Muscle of leg (tissue), 11 donors: Measurements from ENCODE around the gene KMT2D. TPM values are rescaled to one million over a fixed set of nuclear protein-coding genes. Genes with fewer than 3 reads are reported as not detected.

Source experiments
- DNase-seq: peaks from one replicate; pipeline ENCODE4 v3.0.0; 2013
- H3K27ac ChIP-seq: one replicate; pipeline ENCODE4 v1.5.1; 2013; ENCODE audit warnings: mild to moderate bottlenecking, low read length, control low read depth
- H3K27me3 ChIP-seq: one replicate; pipeline ENCODE4 v1.6.1; 2013; ENCODE audit warnings: low read length; ENCODE audit not compliant: control insufficient read depth, insufficient read depth
- H3K36me3 ChIP-seq: one replicate; pipeline ENCODE4 v1.6.1; 2013; ENCODE audit warnings: low read length; ENCODE audit not compliant: control insufficient read depth, insufficient read depth
- H3K4me1 ChIP-seq: one replicate; pipeline ENCODE4 v1.6.1; 2013; ENCODE audit warnings: low read length; ENCODE audit not compliant: control insufficient read depth, insufficient read depth
- H3K4me3 ChIP-seq: one replicate; pipeline ENCODE4 v1.5.1; 2013; ENCODE audit warnings: low read length, control low read depth
- H3K9me3 ChIP-seq: replicated peaks from 2 replicates; pipeline ENCODE4 v1.6.1; 2013; ENCODE audit warnings: low read depth, low read length; ENCODE audit not compliant: control insufficient read depth
- WGBS: methylation state at CpG from one replicate; pipeline ENCODE4 v1.1.5; 2013; ENCODE audit warnings: missing lambda C conversion rate; ENCODE audit not compliant: insufficient coverage; 5-methylcytosine and 5-hydroxymethylcytosine counted together
- polyA plus RNA-seq, 8 donors: library from polyadenylated mRNA; unstranded; fragments of 120-200 nt; gene quantifications; one replicate each; pipeline versions ENCODE4 v1.2.1 to v1.2.3, GENCODE V29; 2013; ENCODE audit warnings: inconsistent platforms in 1 of 8, low replicate concordance in 1 of 8; ENCODE audit not compliant: insufficient read length in 8 of 8, insufficient read depth in 1 of 8
- total RNA-seq: library from RNA; stranded (reverse); fragments of 120-200 nt; gene quantifications from one replicate; pipeline ENCODE4 v1.2.4, GENCODE V29; 2013

Gene KMT2D
- total and polyA plus RNA-seq, 9 donors, result 25.6 to 58.0 (median 44.2) TPM

DNA sequence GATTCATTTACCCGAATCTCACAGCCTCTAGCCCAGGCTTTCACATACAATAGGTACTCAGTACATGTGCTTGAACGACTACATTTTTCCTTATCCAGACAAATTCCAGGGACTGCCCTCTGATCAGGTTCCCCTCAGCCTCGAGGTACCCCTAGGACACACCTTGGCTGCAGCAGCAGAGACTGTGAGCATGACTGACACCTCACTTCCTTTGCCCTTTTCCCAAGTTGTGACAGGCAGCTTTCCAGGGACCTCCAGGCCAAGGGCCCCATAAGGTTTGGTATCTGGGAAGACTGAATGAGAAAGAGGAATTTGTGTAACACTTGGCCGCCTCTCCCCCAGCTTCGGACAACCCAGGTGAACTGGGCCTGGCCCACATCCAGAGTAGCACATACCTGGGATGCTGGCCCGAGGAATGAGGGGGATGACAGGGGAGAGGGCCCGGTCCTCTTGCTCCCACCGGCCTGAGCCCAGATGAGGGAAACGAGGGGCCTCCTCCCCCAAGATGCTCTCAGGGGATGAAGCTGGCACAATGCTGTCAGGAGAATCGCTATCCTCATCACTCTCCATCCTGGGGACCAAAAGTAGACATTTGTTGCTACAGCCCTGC lies 31.8 kb downstream of the KMT2D start:
- H3K27ac ChIP-seq, result no peak overlapping the region

DNA sequence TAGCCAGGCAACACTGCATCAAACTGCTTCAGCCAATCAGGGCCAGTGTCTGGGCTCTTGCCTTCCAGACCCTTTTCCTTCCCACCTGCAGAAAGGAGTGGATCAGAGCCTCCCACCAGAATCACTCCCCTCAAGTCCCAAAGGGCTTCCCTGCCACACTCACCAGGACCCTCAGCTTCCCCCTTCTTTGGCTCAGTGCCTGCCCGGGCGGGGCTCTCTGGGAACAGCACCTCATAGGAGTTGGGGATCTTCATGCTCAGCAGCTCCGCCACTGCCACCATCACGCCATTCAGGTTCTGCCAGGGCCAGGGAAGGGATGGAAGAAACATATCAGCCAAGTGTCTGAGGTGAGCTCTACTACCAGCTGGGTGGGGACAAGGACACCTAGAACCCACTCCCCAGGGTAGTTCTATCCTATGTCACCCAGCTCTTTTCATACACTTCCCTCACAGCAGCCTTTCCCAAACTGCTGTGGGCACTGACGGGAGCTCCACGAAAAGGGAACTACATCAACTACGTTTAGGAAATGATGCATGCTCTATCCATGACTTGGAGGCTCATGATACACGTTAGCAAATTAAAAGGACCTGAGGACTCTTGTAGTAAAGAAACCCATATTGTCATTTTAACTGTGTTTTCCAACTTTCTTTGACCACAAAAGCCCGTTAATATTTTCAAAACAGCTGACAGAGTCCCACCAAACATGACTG lies 32.6 kb downstream of the KMT2D start:
- Histone ChIP-seq H3K4me1 (peaks cover 17% of the 10 kb centered on the region), H3K27ac (no peak overlapping the region), H3K27me3 (no peaks in the 10 kb centered on the region), H3K9me3 (no peaks in the 10 kb centered on the region), H3K36me3 (peaks cover 93% of the 10 kb centered on the region), H3K4me3 (no peak overlapping the region)
- 96% methylated on average over 7 of the region's 9 CpGs for WGBS
- no peak for DNase-seq

More for the DNA sequence above, 31.8 kb downstream of the KMT2D start:
- peaks cover 25% of the 10 kb centered on the region for H3K4me1 ChIP-seq
- H3K9me3 ChIP-seq, result no peaks in the 10 kb centered on the region
- H3K4me3 ChIP-seq, result no peak overlapping the region
- no peak for DNase-seq
- H3K36me3 ChIP-seq, result peaks cover 93% of the 10 kb centered on the region
- no peaks in the 10 kb centered on the region for H3K27me3 ChIP-seq
- 83% methylated on average over 4 of the region's 10 CpGs for WGBS

DNA sequence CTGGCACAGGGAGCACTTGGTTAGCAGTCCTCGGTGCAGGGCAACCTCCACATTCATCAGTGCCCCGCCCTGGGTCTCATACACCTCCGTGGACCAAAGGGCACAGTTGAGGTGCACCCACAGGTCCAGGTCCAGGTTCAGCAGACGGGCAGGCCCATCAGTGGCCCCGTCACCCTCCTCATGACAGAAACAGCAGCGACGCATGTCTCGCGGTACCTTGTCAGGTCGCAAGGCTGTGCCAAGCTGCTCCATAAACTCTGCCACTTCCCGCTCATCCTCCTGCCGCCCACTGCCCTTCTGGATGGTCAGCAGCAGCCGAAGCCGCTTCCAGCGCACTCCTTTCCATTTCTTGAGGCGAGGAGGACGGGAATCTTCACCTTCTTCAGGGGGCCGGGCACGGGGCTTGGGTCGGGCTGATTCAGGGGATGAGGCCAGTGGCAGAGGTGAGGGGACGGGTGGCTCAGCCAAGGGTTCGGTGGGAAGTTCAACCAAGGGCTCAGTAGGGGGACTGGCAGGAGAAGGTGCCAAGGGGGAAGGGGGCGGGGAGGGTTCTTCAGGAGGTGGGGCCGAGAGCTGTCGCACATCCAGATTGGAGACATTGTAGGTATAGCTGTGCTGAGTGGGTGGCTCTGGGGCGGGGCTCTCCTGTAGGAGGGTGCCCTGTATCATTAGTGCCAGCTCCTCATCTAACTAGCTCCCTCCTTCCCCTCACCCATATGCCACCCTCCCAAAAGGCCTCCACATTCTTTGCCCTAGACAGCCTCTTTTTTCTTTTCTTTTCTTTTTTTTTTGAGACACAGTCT lies 33.7 kb downstream of the KMT2D start:
- peaks cover 93% of the 10 kb centered on the region for H3K36me3 ChIP-seq
- peaks cover 6% of the 10 kb centered on the region for H3K4me1 ChIP-seq
- H3K4me3 ChIP-seq, result no peak overlapping the region
- H3K27ac ChIP-seq, result no peak overlapping the region
- no peaks in the 10 kb centered on the region for H3K27me3 ChIP-seq
- no peak for DNase-seq
- H3K9me3 ChIP-seq, result no peaks in the 10 kb centered on the region
- 94% methylated on average over 22 of the region's 26 CpGs for WGBS

- no peak for DNase-seq
- H3K4me3 ChIP-seq, result no peak overlapping the region
- no peaks in the 10 kb centered on the region for H3K27me3 ChIP-seq
- H3K9me3 ChIP-seq, result no peaks in the 10 kb centered on the region
- H3K36me3 ChIP-seq, result peaks cover 93% of the 10 kb centered on the region
- H3K4me1 ChIP-seq, result no peaks in the 10 kb centered on the region
- no peak overlapping the region for H3K27ac ChIP-seq
- 94% methylated on average over 21 of the region's 21 CpGs for WGBS
Measured at GRCh38 chr12:49026101-49026500, 34.5 kb downstream of the KMT2D start.

DNA sequence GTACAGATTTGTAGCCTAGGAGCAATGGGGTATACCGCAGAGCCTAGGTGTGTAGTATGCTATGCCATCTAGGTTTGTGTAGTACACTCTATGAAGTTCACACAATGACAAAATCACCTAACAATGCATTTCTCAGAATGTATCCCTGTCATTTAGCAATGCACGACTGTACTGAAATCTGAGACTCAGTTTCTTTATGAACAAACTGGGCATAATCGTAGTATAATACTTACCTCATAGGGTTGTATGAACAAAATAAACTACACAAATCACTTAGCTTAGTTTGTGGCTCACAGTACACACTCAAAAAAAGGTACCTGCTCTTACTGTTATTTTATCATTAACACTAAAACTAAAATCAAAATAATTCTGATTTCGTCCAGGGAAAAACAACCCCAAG lies 35.1 kb downstream of the KMT2D start:
- Histone ChIP-seq H3K27ac (no peak overlapping the region), H3K27me3 (no peaks in the 10 kb centered on the region), H3K9me3 (no peaks in the 10 kb centered on the region), H3K4me1 (no peaks in the 10 kb centered on the region), H3K36me3 (peaks cover 93% of the 10 kb centered on the region), H3K4me3 (no peak overlapping the region)
- WGBS, result no CpG with 5 or more reads among the region's 4 CpGs
- DNase-seq, result no peak

GRCh38 chr12:49024543-49024942 lies 36.1 kb downstream of the KMT2D start:
- no peak overlapping the region for H3K4me3 ChIP-seq
- peaks cover 4% of the 10 kb centered on the region for H3K4me1 ChIP-seq
- H3K9me3 ChIP-seq, result no peaks in the 10 kb centered on the region
- peaks cover 86% of the 10 kb centered on the region for H3K36me3 ChIP-seq
- 95% methylated on average over 11 of the region's 12 CpGs for WGBS
- H3K27ac ChIP-seq, result no peak overlapping the region
- no peaks in the 10 kb centered on the region for H3K27me3 ChIP-seq
- no peak for DNase-seq

- H3K36me3 ChIP-seq, result peaks cover 78% of the 10 kb centered on the region
- peaks cover 7% of the 10 kb centered on the region for H3K4me1 ChIP-seq
- H3K27me3 ChIP-seq, result no peaks in the 10 kb centered on the region
- H3K9me3 ChIP-seq, result no peaks in the 10 kb centered on the region
- DNase-seq, result no peak
- WGBS, result no CpG with 5 or more reads among the region's 2 CpGs
- no peak overlapping the region for H3K27ac ChIP-seq
- no peak overlapping the region for H3K4me3 ChIP-seq
Measured at GRCh38 chr12:49023812-49024211, 36.8 kb downstream of the KMT2D start.

DNA sequence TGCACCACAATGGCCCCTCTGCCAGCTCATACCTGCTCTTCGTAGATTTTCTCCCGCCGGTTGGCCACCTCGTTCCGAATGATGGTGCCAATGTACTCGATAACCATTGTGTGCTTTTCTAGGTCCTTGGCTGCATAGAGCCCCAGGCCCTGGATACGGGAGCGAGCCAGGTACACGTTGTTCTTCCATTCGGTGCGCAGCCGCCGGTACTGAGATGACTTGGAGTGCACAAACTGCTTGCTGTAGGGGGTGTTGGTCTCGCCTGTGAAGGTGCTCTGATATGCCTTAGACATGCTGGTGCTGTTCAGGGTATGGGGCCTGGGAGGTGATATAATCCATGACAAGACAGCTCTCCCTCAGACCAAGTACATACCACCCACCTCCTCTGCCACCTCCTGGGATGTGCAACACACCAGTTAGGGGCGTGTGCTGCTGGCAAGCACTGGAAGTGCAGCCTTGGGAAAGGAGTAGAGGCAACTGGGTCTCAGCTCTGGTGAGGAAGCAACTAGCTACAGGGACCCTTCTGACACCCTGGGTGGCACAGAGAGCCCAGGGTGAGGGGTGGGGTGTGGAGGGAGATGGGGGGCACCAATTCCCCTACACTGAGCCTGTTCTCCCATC lies 37.9 kb downstream of the KMT2D start:
- no peaks in the 10 kb centered on the region for H3K27me3 ChIP-seq
- WGBS, result 89% methylated on average over 9 of the region's 15 CpGs
- DNase-seq, result no peak
- H3K4me3 ChIP-seq, result no peak overlapping the region
- no peak overlapping the region for H3K27ac ChIP-seq
- H3K4me1 ChIP-seq, result peaks cover 10% of the 10 kb centered on the region
- H3K9me3 ChIP-seq, result no peaks in the 10 kb centered on the region
- peaks cover 67% of the 10 kb centered on the region for H3K36me3 ChIP-seq

DNA sequence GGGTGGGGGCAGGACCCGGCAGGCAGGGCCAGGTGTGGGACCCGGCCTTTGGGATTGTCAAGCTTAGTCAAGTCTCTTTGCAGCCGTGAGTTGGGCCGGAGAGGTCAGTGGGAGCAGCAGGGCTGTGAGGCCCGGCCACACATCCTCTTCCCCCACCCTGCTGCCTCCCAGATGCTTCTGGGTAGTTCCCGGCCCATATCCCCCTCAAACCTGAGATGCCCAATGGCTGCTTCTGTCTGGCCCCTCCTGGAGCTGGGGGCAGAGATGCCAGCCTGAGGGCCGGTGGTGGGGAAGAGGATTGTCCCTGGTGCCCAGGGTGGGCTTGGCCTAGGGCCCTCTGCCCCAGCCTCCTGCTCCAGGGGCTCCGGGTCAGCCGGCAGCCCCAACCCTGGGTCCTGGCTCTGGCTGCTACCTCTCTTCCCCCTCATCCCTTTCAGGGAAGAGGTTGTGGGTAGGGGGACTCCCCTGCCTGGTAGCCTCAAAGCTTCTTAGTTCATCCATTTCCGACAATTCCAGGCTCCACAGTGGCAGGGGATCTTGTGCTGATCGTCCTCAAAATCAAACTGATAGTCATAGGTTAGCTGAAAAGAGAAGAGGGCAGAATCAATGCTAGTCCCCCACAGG lies 39.2 kb downstream of the KMT2D start:
- H3K36me3 ChIP-seq, result peaks cover 58% of the 10 kb centered on the region
- no peaks in the 10 kb centered on the region for H3K27me3 ChIP-seq
- H3K27ac ChIP-seq, result no peak overlapping the region
- no peak overlapping the region for H3K4me3 ChIP-seq
- H3K9me3 ChIP-seq, result no peaks in the 10 kb centered on the region
- 25% methylated on average over 2 of the region's 11 CpGs for WGBS
- peaks cover 17% of the 10 kb centered on the region for H3K4me1 ChIP-seq
- DNase-seq, result no peak
